GM12878 (cell line): ENCODE results near the gene MYL12A. TPM values are rescaled to one million over a fixed set of nuclear protein-coding genes. Genes with fewer than 3 reads are reported as not detected.
"Not testable (repeated sequence)": the region's sequence is repeated elsewhere in the genome, so short reads cannot be mapped to it uniquely, and the experiment has no call there.

Experiments
- ATAC-seq: fragments of 200-7000 bp; cut with Tn5 transposase; 3 replicates; pipeline ENCODE4 v1.9.1; 2020; ENCODE audit warnings: mild to moderate bottlenecking, moderate library complexity
- BruUV-seq: library from RNA; stranded (reverse); fragments of 400-500 nt; replicated peaks from 2 replicates; lab custom pipeline; 2021; lab: Mats Ljungman, UMichigan
- CTCF ChIA-PET: fragments of 300-600 bp; sonication (Branson Sonifier 250); formaldehyde crosslinking; extraction: SDS; loops from one replicate; lab custom pipeline; 2021; ENCODE audit warnings: inconsistent platforms; lab: Yijun Ruan, JAX
- POLR2A ChIA-PET: fragments of 350-600 bp; formaldehyde crosslinking; extraction: SDS; loops from one replicate; lab custom pipeline; 2021; ENCODE audit warnings: inconsistent platforms; lab: Charles Lee
- RAD21 ChIA-PET: fragments of 300-600 bp; sonication (Branson Sonifier 250); formaldehyde crosslinking; loops from one replicate; lab custom pipeline; 2023; ENCODE audit warnings: antibody characterized with exemption; ENCODE audit not compliant: unreplicated experiment; lab: Charles Lee
- SMC1A ChIA-PET: fragments of 300-600 bp; sonication (Branson Sonifier 250); formaldehyde crosslinking; loops from one replicate; lab custom pipeline; 2023; ENCODE audit not compliant: unreplicated experiment, uncharacterized antibody; lab: Charles Lee
- DNase-seq: peaks from one replicate; pipeline ENCODE4 v3.0.0-alpha.2; 2011; ENCODE audit warnings: low read depth, low spot score
- FAIRE-seq: peaks from 3 replicates; lab custom pipeline; 2011; peaks lifted over from hg19 to GRCh38; lab: Jason Lieb, UNC
- H2AFZ ChIP-seq: 2 replicates; pipeline ENCODE4 v1.6.0; 2011; ENCODE audit warnings: low read depth, low read length, control low read depth; ENCODE audit not compliant: control insufficient read depth
- H3K27ac ChIP-seq: 2 replicates; pipeline ENCODE4 v1.5.1; 2011; ENCODE audit warnings: control low read depth; ENCODE audit not compliant: control insufficient read depth, insufficient read depth
- H3K27me3 ChIP-seq, 2 experiments: replicated peaks in 1 of 2; 2 replicates each; pipeline versions ENCODE4 v1.6.0 to v1.6.1; 2011; ENCODE audit warnings: low read length in 1 of 2; ENCODE audit not compliant: control insufficient read depth in 2 of 2, insufficient read depth in 2 of 2
- H3K36me3 ChIP-seq, 2 experiments: 2 replicates each; pipeline ENCODE4 v1.5.1; 2011; ENCODE audit warnings: low read length in 1 of 2; ENCODE audit not compliant: control insufficient read depth in 2 of 2, insufficient read depth in 2 of 2
- H3K4me1 ChIP-seq: 2 replicates; pipeline ENCODE4 v1.6.1; 2011; ENCODE audit warnings: mild to moderate bottlenecking, low read length, moderate library complexity, mixed read lengths; ENCODE audit not compliant: control insufficient read depth, insufficient read depth
- H3K4me2 ChIP-seq: 2 replicates; pipeline ENCODE4 v1.6.0; 2011; ENCODE audit warnings: control low read depth; ENCODE audit not compliant: control insufficient read depth, insufficient read depth
- H3K4me3 ChIP-seq: fragments of 200-600 bp; sonication (generic); 2 replicates; pipeline ENCODE4 v1.5.1; 2016
- H3K79me2 ChIP-seq: 2 replicates; pipeline ENCODE4 v1.6.0; 2011; ENCODE audit warnings: low read length; ENCODE audit not compliant: control insufficient read depth, insufficient read depth
- H3K9ac ChIP-seq: 2 replicates; pipeline ENCODE4 v1.8.0; 2011; ENCODE audit warnings: low read length, control low read depth, mixed read lengths; ENCODE audit not compliant: control insufficient read depth, insufficient read depth
- H3K9me3 ChIP-seq: replicated peaks from 3 replicates; pipeline ENCODE4 v1.5.1; 2011; ENCODE audit warnings: mild to moderate bottlenecking, low read length; ENCODE audit not compliant: control insufficient read depth, insufficient read depth
- H4K20me1 ChIP-seq: 2 replicates; pipeline ENCODE4 v1.6.0; 2011; ENCODE audit not compliant: control insufficient read depth, insufficient read depth
- BCLAF1 ChIP-seq: fragments of 450-650 bp; IDR thresholded peaks from 2 replicates; pipeline ENCODE4 v1.6.1; 2017; ENCODE audit warnings: antibody characterized with exemption, mild to moderate bottlenecking, moderate library complexity
- WGBS: methylation state at CpG from one replicate; pipeline ENCODE4 v1.1.6; 2016; ENCODE audit warnings: low lambda C conversion rate; ENCODE audit not compliant: insufficient replicate concordance, insufficient coverage; ENCODE audit errors: missing lambda C conversion rate; 5-methylcytosine and 5-hydroxymethylcytosine counted together
- in situ Hi-C: fragments of 300-500 bp; cut with MboI; formaldehyde crosslinking; loops from 9 replicates; pipeline ENCODE4 v1.14.3; 2018; ENCODE audit warnings: mixed read lengths
- intact Hi-C: fragments of 100-400 bp; cut with micrococcal nuclease; formaldehyde crosslinking; loops from one replicate; pipeline ENCODE4 v1.14.2; 2022; ENCODE audit not compliant: unreplicated experiment
- polyA plus RNA-seq, 11 experiments: library from polyadenylated mRNA; depleted of rRNA in 4 of 11; unstranded in 6 of 11; stranded (reverse) in 5 of 11; fragments of >200 nt; fragmentation: Nextera tagmentation in 4 of 11; fragmentation: Illumina TruSeq in 1 of 11; extraction: Ambion mirVana in 4 of 11; extraction: Trizol in 1 of 11; gene quantifications; 1 replicate in 1 of 11; 2 replicates in 10 of 11; pipeline versions ENCODE4 v1.2.1 to v1.2.3, GENCODE V29; 2011 to 2016; ENCODE audit warnings: inconsistent platforms in 2 of 11, missing spikeins in 2 of 11, low read depth in 1 of 11
- total RNA-seq, 4 experiments: library from RNA; depleted of rRNA in 3 of 4; stranded (reverse); fragments of >200 nt in 3 of 4; fragmentation: Illumina TruSeq in 1 of 4; extraction: Trizol in 1 of 4; gene quantifications; 2 replicates each; pipeline versions ENCODE4 v1.2.1 to v1.2.3, GENCODE V29; 2013 to 2021

The MYL12A gene
- total and polyA plus RNA-seq, 10 of the 15 experiments (the other 5 are each of a cell fraction or from before 2014, with no cell fraction given) = 488 to 1,663 (median 924) TPM

GRCh38 chr18:3219631-3220335 is 27.8 kb upstream of the MYL12A start, which contains the start of gene MYOM1 (continued):
- no peak for TF ChIP-seq BCLAF1

- DNase-seq, H3K79me2 ChIP-seq, H3K4me2 ChIP-seq, H4K20me1 ChIP-seq, POLR2A ChIA-PET, H3K4me3 ChIP-seq, H3K36me3 ChIP-seq, RAD21 ChIA-PET, ATAC-seq, H2AFZ ChIP-seq, intact Hi-C loops, FAIRE-seq, H3K27ac ChIP-seq, BruUV-seq, H3K4me1 ChIP-seq, in situ Hi-C loops, H3K9ac ChIP-seq, H3K9me3 ChIP-seq, H3K27me3 ChIP-seq: not testable (repeated sequence)
- SMC1A ChIA-PET = interaction anchor here (1.0 to 1.7 kb wide), 4 partner anchors 8 to 204 kb away, joined by 3 to 5 read pairs (median 3); no protein-coding TSS in a partner anchor
- CTCF ChIA-PET = interaction anchor here (0.8 to 1.8 kb wide), 4 partner anchors 9 to 54 kb away, joined by 3 to 5 read pairs (median 4); no protein-coding TSS in a partner anchor
- 72% methylated on average over 4 of the region's 4 CpGs for WGBS
Observed at GRCh38 chr18:3220868-3221267, 26.7 kb upstream of the MYL12A start.
